GM21717 (cell line): ENCODE measurements around the gene CTRL.
"Not testable (repeated sequence)": the region's sequence is repeated elsewhere in the genome, so short reads cannot be mapped to it uniquely, and the experiment has no call there.

Experiments used
- ATAC-seq: cut with Tn5 transposase; IDR thresholded peaks from one replicate; pipeline ENCODE4 v1.9.1; 2021; ENCODE audit warnings: mild to moderate bottlenecking, moderate library complexity; ENCODE audit not compliant: unreplicated experiment

The CTRL gene

GRCh38 chr16:67941469-67942199 lies 10.0 kb upstream of the CTRL start:
- no peak for ATAC-seq

GRCh38 chr16:67940446-67941089 lies 8.9 kb upstream of the CTRL start:
- ATAC-seq: no peak

GRCh38 chr16:67939507-67940445 lies 8.1 kb upstream of the CTRL start:
- no peak for ATAC-seq

GRCh38 chr16:67937713-67938112 lies 6.1 kb upstream of the CTRL start:
- ATAC-seq: not testable (repeated sequence)

GRCh38 chr16:67936880-67937605 lies 5.4 kb upstream of the CTRL start:
- peak; percentile 51 for ATAC-seq

GRCh38 chr16:67936124-67936879 lies 4.6 kb upstream of the CTRL start, which contains the start of gene PSMB10:
PSMB10 (minus strand) TSS chr16:67936850; CDS start chr16:67936749, 101 bp downstream.
- ATAC-seq: peak; percentile 10

GRCh38 chr16:67935402-67936123 lies 3.9 kb upstream of the CTRL start:
- ATAC-seq: peak; percentile 84

- no peak for ATAC-seq
Observed at GRCh38 chr16:67935101-67935401, 3.4 kb upstream of the CTRL start.

GRCh38 chr16:67934306-67935100 lies 2.8 kb upstream of the CTRL start:
- ATAC-seq: no peak

GRCh38 chr16:67933805-67934204 lies 2.1 kb upstream of the CTRL start:
- ATAC-seq: no peak

- no peak for ATAC-seq
Observed at GRCh38 chr16:67932462-67932840, 789 bp upstream of the CTRL start.

GRCh38 chr16:67930678-67931211 lies 917 bp downstream of the CTRL start:
- no peak for ATAC-seq

- no peak for ATAC-seq
Observed at GRCh38 chr16:67930191-67930590, 1.5 kb downstream of the CTRL start.

GRCh38 chr16:67928561-67929364 lies 2.9 kb downstream of the CTRL start:
- ATAC-seq: no peak

- ATAC-seq: no peak
Observed at GRCh38 chr16:67928147-67928546, 3.5 kb downstream of the CTRL start.

- ATAC-seq: no peak
Observed at GRCh38 chr16:67927131-67927941, 4.3 kb downstream of the CTRL start.
